ENCODE results near the gene SND1. TPM values are rescaled to one million over a fixed set of nuclear protein-coding genes. Genes with fewer than 3 reads are reported as not detected.

Gene SND1
- total and polyA plus RNA-seq, 7 experiments from 2014 or later: 68.6 to 253 (median 137) TPM

- Histone ChIP-seq H3K36me3 (ENCODE audit: control insufficient read depth in 2 of 3, insufficient read depth in 3 of 3, low read length in 3 of 3) (peaks cover 0 to 9% (median 0%) of the 10 kb centered on the region in 3 experiments), H3K27ac (ENCODE audit: low read depth, low read length) (no peak overlapping the region), H3K4me1 (ENCODE audit: control insufficient read depth in 2 of 2, insufficient read depth in 2 of 2, low read length in 2 of 2) (peaks cover 0 to 7% of the 10 kb centered on the region in 2 donors), H3K27me3 (ENCODE audit: control insufficient read depth in 2 of 2, insufficient read depth in 2 of 2, low read length in 2 of 2) (no peaks in the 10 kb centered on the region), H3K4me3 (ENCODE audit: low read length) (no peak overlapping the region), H3K9me3 (ENCODE audit: control insufficient read depth in 2 of 3, low read length in 3 of 3) (peaks cover 0 to 21% (median 4%) of the 10 kb centered on the region in 3 experiments)
- Mint-ChIP-seq H3K36me3 (peaks cover 33 to 59% (median 49%) of the 10 kb centered on the region in 5 donors), H3K4me3 (peak overlapping the region in 1 of 10 donors; percentile 45), H3K9me3 (peaks cover 13 to 45% (median 23%) of the 10 kb centered on the region in 11 donors), H3K4me1 (peaks cover 8 to 38% (median 29%) of the 10 kb centered on the region in 7 donors), H3K27ac (no peak overlapping the region), H3K27me3 (no peaks in the 10 kb centered on the region)
- DNase-seq: no peak
- ATAC-seq: no peak
- ChIA-PET CTCF (interaction anchor here (1.6 kb wide), 1 partner anchor 10 kb away, joined by 3 read pairs; no protein-coding TSS in a partner anchor), POLR2A (no interaction called here)
- intact Hi-C loops (cut with micrococcal nuclease): no loop called here
Measured at GRCh38 chr7:127979113-127979727, 327.2 kb downstream of the SND1 start.

- CTCF ChIA-PET: interaction anchor here (1.6 kb wide), 1 partner anchor 10 kb away, joined by 3 read pairs; no protein-coding TSS in a partner anchor
- H3K36me3 Mint-ChIP-seq: peaks cover 28 to 59% (median 46%) of the 10 kb centered on the region in 5 donors
- no peaks in the 10 kb centered on the region for H3K27me3 ChIP-seq (ENCODE audit: control insufficient read depth in 2 of 2, insufficient read depth in 2 of 2, low read length in 2 of 2)
- no peak for DNase-seq
- no peaks in the 10 kb centered on the region for H3K27me3 Mint-ChIP-seq
- no peak overlapping the region for H3K27ac Mint-ChIP-seq
- intact Hi-C loops (cut with micrococcal nuclease): no loop called here
- no peak overlapping the region for H3K27ac ChIP-seq (ENCODE audit: low read depth, low read length)
- POLR2A ChIA-PET: no interaction called here
- no peak overlapping the region for H3K4me3 Mint-ChIP-seq
- H3K4me3 ChIP-seq (ENCODE audit: low read length): no peak overlapping the region
- H3K9me3 ChIP-seq (ENCODE audit: control insufficient read depth in 2 of 3, low read length in 3 of 3): peaks cover 0 to 21% (median 4%) of the 10 kb centered on the region in 3 experiments
- H3K4me1 Mint-ChIP-seq: peaks cover 6 to 41% (median 29%) of the 10 kb centered on the region in 7 donors
- peaks cover 13 to 45% (median 23%) of the 10 kb centered on the region in 11 donors for H3K9me3 Mint-ChIP-seq
- no peak for ATAC-seq
- H3K36me3 ChIP-seq (ENCODE audit: control insufficient read depth in 2 of 3, insufficient read depth in 3 of 3, low read length in 3 of 3): peaks cover 0 to 9% (median 0%) of the 10 kb centered on the region in 3 experiments
- H3K4me1 ChIP-seq (ENCODE audit: control insufficient read depth in 2 of 2, insufficient read depth in 2 of 2, low read length in 2 of 2): peaks cover 0 to 7% of the 10 kb centered on the region in 2 donors
Measured at GRCh38 chr7:127979728-127980126, 327.7 kb downstream of the SND1 start.

GRCh38 chr7:127980901-127981300, 328.9 kb downstream of the SND1 start:
- peak overlapping the region in 2 of 10 donors; percentile 7 to 32 for H3K4me3 Mint-ChIP-seq
- H3K4me1 Mint-ChIP-seq: peaks cover 6 to 41% (median 29%) of the 10 kb centered on the region in 7 donors
- no peak overlapping the region for H3K4me3 ChIP-seq (ENCODE audit: low read length)
- intact Hi-C loops (cut with micrococcal nuclease): no loop called here
- H3K27me3 ChIP-seq (ENCODE audit: control insufficient read depth in 2 of 2, insufficient read depth in 2 of 2, low read length in 2 of 2): no peaks in the 10 kb centered on the region
- DNase-seq (no peak), ATAC-seq (no peak)
- H3K36me3 Mint-ChIP-seq: peaks cover 28 to 56% (median 37%) of the 10 kb centered on the region in 5 donors
- H3K27me3 Mint-ChIP-seq: no peaks in the 10 kb centered on the region
- H3K27ac Mint-ChIP-seq: peak overlapping the region in 1 of 9 donors; percentile 45
- H3K4me1 ChIP-seq (ENCODE audit: control insufficient read depth in 2 of 2, insufficient read depth in 2 of 2, low read length in 2 of 2): peaks cover 0 to 7% of the 10 kb centered on the region in 2 donors
- no peak overlapping the region for H3K27ac ChIP-seq (ENCODE audit: low read depth, low read length)
- CTCF ChIA-PET: interaction anchor here (1.6 kb wide), 1 partner anchor 11 kb away, joined by 3 read pairs; no protein-coding TSS in a partner anchor
- H3K9me3 ChIP-seq (ENCODE audit: control insufficient read depth in 2 of 3, low read length in 3 of 3): peaks cover 0 to 21% (median 4%) of the 10 kb centered on the region in 3 experiments
- H3K9me3 Mint-ChIP-seq: peaks cover 13 to 38% (median 23%) of the 10 kb centered on the region in 11 donors
- H3K36me3 ChIP-seq (ENCODE audit: control insufficient read depth in 2 of 3, insufficient read depth in 3 of 3, low read length in 3 of 3): peaks cover 0 to 9% (median 0%) of the 10 kb centered on the region in 3 experiments
- POLR2A ChIA-PET: interaction anchor here (0.5 kb wide), 1 partner anchor 574 kb away, joined by 3 read pairs; no protein-coding TSS in a partner anchor

- POLR2A ChIA-PET: no interaction called here
- Histone ChIP-seq H3K9me3 (ENCODE audit: control insufficient read depth in 2 of 3, low read length in 3 of 3) (peaks cover 0 to 20% (median 4%) of the 10 kb centered on the region in 3 experiments), H3K4me1 (ENCODE audit: control insufficient read depth in 2 of 2, insufficient read depth in 2 of 2, low read length in 2 of 2) (peaks cover 0 to 7% of the 10 kb centered on the region in 2 donors), H3K36me3 (ENCODE audit: control insufficient read depth in 2 of 3, insufficient read depth in 3 of 3, low read length in 3 of 3) (peaks cover 0 to 3% (median 0%) of the 10 kb centered on the region in 3 experiments), H3K27me3 (ENCODE audit: control insufficient read depth in 2 of 2, insufficient read depth in 2 of 2, low read length in 2 of 2) (no peaks in the 10 kb centered on the region), H3K27ac (ENCODE audit: low read depth, low read length) (no peak overlapping the region), H3K4me3 (ENCODE audit: low read length) (no peak overlapping the region)
- Mint-ChIP-seq H3K4me3 (peak overlapping the region in 4 of 10 donors; percentile 15 to 31 (median 24)), H3K27ac (peak overlapping the region in 5 of 9 donors; percentile 1 to 46 (median 23)), H3K9me3 (peaks cover 13 to 27% (median 22%) of the 10 kb centered on the region in 11 donors), H3K4me1 (peaks cover 6 to 41% (median 29%) of the 10 kb centered on the region in 7 donors), H3K36me3 (peaks cover 21 to 49% (median 26%) of the 10 kb centered on the region in 5 donors), H3K27me3 (no peaks in the 10 kb centered on the region)
- intact Hi-C loops (cut with micrococcal nuclease): no loop called here
- peak in 2 of 9 donors; percentile 14 to 19 for DNase-seq
- ATAC-seq: no peak
- CTCF ChIA-PET: no interaction called here
Measured at GRCh38 chr7:127981965-127982364, 330.0 kb downstream of the SND1 start.

- H3K36me3 Mint-ChIP-seq: peaks cover 6 to 44% (median 10%) of the 10 kb centered on the region in 5 donors
- CTCF ChIA-PET: no interaction called here
- H3K27me3 Mint-ChIP-seq: no peaks in the 10 kb centered on the region
- ATAC-seq (no peak), DNase-seq (no peak)
- H3K4me1 Mint-ChIP-seq: peaks cover 6 to 41% (median 32%) of the 10 kb centered on the region in 7 donors
- H3K4me3 Mint-ChIP-seq: no peak overlapping the region
- no peak overlapping the region for H3K27ac ChIP-seq (ENCODE audit: low read depth, low read length)
- H3K27ac Mint-ChIP-seq: no peak overlapping the region
- intact Hi-C loops (cut with micrococcal nuclease): no loop called here
- POLR2A ChIA-PET: interaction anchor here (0.6 kb wide), 1 partner anchor 14 kb away, joined by 3 read pairs; no protein-coding TSS in a partner anchor
- peaks cover 0 to 7% of the 10 kb centered on the region in 2 donors for H3K4me1 ChIP-seq (ENCODE audit: control insufficient read depth in 2 of 2, insufficient read depth in 2 of 2, low read length in 2 of 2)
- peaks cover 0 to 8% (median 7%) of the 10 kb centered on the region in 11 donors for H3K9me3 Mint-ChIP-seq
- no peak overlapping the region for H3K4me3 ChIP-seq (ENCODE audit: low read length)
- H3K27me3 ChIP-seq (ENCODE audit: control insufficient read depth in 2 of 2, insufficient read depth in 2 of 2, low read length in 2 of 2): no peaks in the 10 kb centered on the region
- peaks cover 0 to 5% (median 0%) of the 10 kb centered on the region in 3 experiments for H3K9me3 ChIP-seq (ENCODE audit: control insufficient read depth in 2 of 3, low read length in 3 of 3)
- H3K36me3 ChIP-seq (ENCODE audit: control insufficient read depth in 2 of 3, insufficient read depth in 3 of 3, low read length in 3 of 3): no peaks in the 10 kb centered on the region
Measured at GRCh38 chr7:127983804-127984332, 331.9 kb downstream of the SND1 start.

- no peak for DNase-seq
- Mint-ChIP-seq H3K9me3 (peaks cover 0 to 1% (median 0%) of the 10 kb centered on the region in 11 donors), H3K27me3 (no peaks in the 10 kb centered on the region), H3K4me3 (no peak overlapping the region), H3K4me1 (peaks cover 1 to 35% (median 10%) of the 10 kb centered on the region in 7 donors), H3K27ac (no peak overlapping the region), H3K36me3 (peaks cover 0 to 54% (median 10%) of the 10 kb centered on the region in 5 donors)
- no peak overlapping the region for H3K4me3 ChIP-seq (ENCODE audit: low read length)
- POLR2A ChIA-PET: no interaction called here
- no peaks in the 10 kb centered on the region for H3K9me3 ChIP-seq (ENCODE audit: control insufficient read depth in 2 of 3, low read length in 3 of 3)
- CTCF ChIA-PET: no interaction called here
- ATAC-seq: no peak
- H3K36me3 ChIP-seq (ENCODE audit: control insufficient read depth in 2 of 3, insufficient read depth in 3 of 3, low read length in 3 of 3): peaks cover 0 to 16% (median 4%) of the 10 kb centered on the region in 3 experiments
- peaks cover 0 to 4% of the 10 kb centered on the region in 2 donors for H3K4me1 ChIP-seq (ENCODE audit: control insufficient read depth in 2 of 2, insufficient read depth in 2 of 2, low read length in 2 of 2)
- H3K27ac ChIP-seq (ENCODE audit: low read depth, low read length): no peak overlapping the region
- intact Hi-C loops (cut with micrococcal nuclease): no loop called here
- no peaks in the 10 kb centered on the region for H3K27me3 ChIP-seq (ENCODE audit: control insufficient read depth in 2 of 2, insufficient read depth in 2 of 2, low read length in 2 of 2)
Measured at GRCh38 chr7:127986581-127987521, 334.9 kb downstream of the SND1 start.
